Mesendoderm (in vitro differentiated cells): Measurements from ENCODE around the gene PTGES.

Experiments used
- DNase-seq: peaks from one replicate; pipeline ENCODE4 v3.0.0; 2013
- H2AK5ac ChIP-seq: 2 replicates; pipeline ENCODE4 v1.6.1; 2013; ENCODE audit warnings: low read length, inconsistent platforms
- H2BK120ac ChIP-seq: 2 replicates; pipeline ENCODE4 v1.6.1; 2013; ENCODE audit warnings: low read depth, mild to moderate bottlenecking, low read length, moderate library complexity, mixed read lengths
- H2BK15ac ChIP-seq: replicated peaks from 2 replicates; pipeline ENCODE4 v1.6.1; 2013; ENCODE audit warnings: low read depth, mild to moderate bottlenecking, moderate library complexity
- H2BK5ac ChIP-seq: 2 replicates; pipeline ENCODE4 v1.6.1; 2013; ENCODE audit warnings: low read length, inconsistent platforms
- H3K18ac ChIP-seq: 2 replicates; pipeline ENCODE4 v1.6.1; 2013; ENCODE audit warnings: mild to moderate bottlenecking, low read length, mixed read lengths
- H3K23ac ChIP-seq: one replicate; pipeline ENCODE4 v1.6.1; 2013; ENCODE audit warnings: low read length
- H3K27ac ChIP-seq: 2 replicates; pipeline ENCODE4 v1.5.1; 2013; ENCODE audit warnings: low read depth, mild to moderate bottlenecking, inconsistent platforms, low read length, moderate library complexity
- H3K27me3 ChIP-seq: 2 replicates; pipeline ENCODE4 v1.6.1; 2013; ENCODE audit warnings: low read length, control low read depth, mild to moderate bottlenecking, inconsistent platforms; ENCODE audit not compliant: insufficient read depth, poor library complexity
- H3K36me3 ChIP-seq: 2 replicates; pipeline ENCODE4 v1.6.1; 2013; ENCODE audit warnings: low read length, inconsistent platforms; ENCODE audit not compliant: control insufficient read depth, insufficient read depth
- H3K4ac ChIP-seq: one replicate; pipeline ENCODE4 v1.6.1; 2013; ENCODE audit warnings: low read depth, mild to moderate bottlenecking, low read length, moderate library complexity
- H3K4me1 ChIP-seq: 2 replicates; pipeline ENCODE4 v1.6.1; 2013; ENCODE audit warnings: low read depth, low read length, inconsistent platforms; ENCODE audit not compliant: control insufficient read depth
- H3K4me2 ChIP-seq: 2 replicates; pipeline ENCODE4 v1.6.1; 2013; ENCODE audit warnings: low read length
- H3K4me3 ChIP-seq: 2 replicates; pipeline ENCODE4 v1.5.1; 2013; ENCODE audit warnings: mild to moderate bottlenecking, low read length
- H3K56ac ChIP-seq: one replicate; pipeline ENCODE4 v1.6.1; 2013; ENCODE audit warnings: low read length
- H3K79me1 ChIP-seq: 2 replicates; pipeline ENCODE4 v1.6.1; 2013; ENCODE audit warnings: low read length, inconsistent platforms
- H3K79me2 ChIP-seq: 2 replicates; pipeline ENCODE4 v1.6.1; 2013; ENCODE audit warnings: mild to moderate bottlenecking, low read length; ENCODE audit not compliant: control insufficient read depth, insufficient read depth
- H3K9ac ChIP-seq: 2 replicates; pipeline ENCODE4 v1.6.1; 2013; ENCODE audit warnings: low read length, inconsistent platforms
- H4K5ac ChIP-seq: one replicate; pipeline ENCODE4 v1.6.1; 2013; ENCODE audit warnings: low read length
- H4K8ac ChIP-seq: one replicate; pipeline ENCODE4 v1.6.1; 2013; ENCODE audit warnings: low read depth, mild to moderate bottlenecking, control low read depth, low read length, moderate library complexity
- WGBS: extraction: QIAGEN DNeasy Blood & Tissue Kit; methylation state at CpG from one replicate; pipeline ENCODE4 v1.1.7; 2013; ENCODE audit warnings: low lambda C conversion rate, missing lambda C conversion rate; ENCODE audit not compliant: insufficient coverage; ENCODE audit errors: extremely low coverage; 5-methylcytosine and 5-hydroxymethylcytosine counted together

PTGES gene

GRCh38 chr9:129779560-129780190 is 26.8 kb upstream of the PTGES start:
- H3K4me3 ChIP-seq: no peak overlapping the region
- H2BK15ac ChIP-seq: no peak overlapping the region
- H3K23ac ChIP-seq: no peak overlapping the region
- no peak for DNase-seq
- H3K27ac ChIP-seq: no peak overlapping the region
- no peak overlapping the region for H3K4me2 ChIP-seq
- H4K5ac ChIP-seq: no peak overlapping the region
- H2BK5ac ChIP-seq: no peak overlapping the region
- H2AK5ac ChIP-seq: no peak overlapping the region
- no peaks in the 10 kb centered on the region for H3K27me3 ChIP-seq
- H3K9ac ChIP-seq: no peak overlapping the region
- H3K4ac ChIP-seq: no peak overlapping the region
- no peak overlapping the region for H4K8ac ChIP-seq
- no CpG with 5 or more reads among the region's 7 CpGs for WGBS
- no peaks in the 10 kb centered on the region for H3K4me1 ChIP-seq
- H3K79me2 ChIP-seq: no peaks in the 10 kb centered on the region
- no peak overlapping the region for H3K56ac ChIP-seq
- no peaks in the 10 kb centered on the region for H3K79me1 ChIP-seq
- H3K18ac ChIP-seq: no peak overlapping the region
- no peak overlapping the region for H2BK120ac ChIP-seq
- H3K36me3 ChIP-seq: no peaks in the 10 kb centered on the region

GRCh38 chr9:129778469-129778868 is 25.6 kb upstream of the PTGES start:
- no peaks in the 10 kb centered on the region for H3K36me3 ChIP-seq
- no peak overlapping the region for H4K5ac ChIP-seq
- no peaks in the 10 kb centered on the region for H3K4me1 ChIP-seq
- H2BK15ac ChIP-seq: no peak overlapping the region
- no peaks in the 10 kb centered on the region for H3K79me2 ChIP-seq
- H3K27ac ChIP-seq: no peak overlapping the region
- H3K4me2 ChIP-seq: no peak overlapping the region
- no peaks in the 10 kb centered on the region for H3K27me3 ChIP-seq
- H2BK5ac ChIP-seq: no peak overlapping the region
- no peak overlapping the region for H2BK120ac ChIP-seq
- H3K79me1 ChIP-seq: no peaks in the 10 kb centered on the region
- no peak overlapping the region for H3K18ac ChIP-seq
- no peak overlapping the region for H3K4ac ChIP-seq
- H4K8ac ChIP-seq: no peak overlapping the region
- no peak overlapping the region for H3K56ac ChIP-seq
- no peak overlapping the region for H3K4me3 ChIP-seq
- no peak for DNase-seq
- H3K23ac ChIP-seq: no peak overlapping the region
- H2AK5ac ChIP-seq: no peak overlapping the region
- no peak overlapping the region for H3K9ac ChIP-seq
- no CpG with 5 or more reads among the region's 3 CpGs for WGBS

GRCh38 chr9:129777769-129778130 is 24.9 kb upstream of the PTGES start:
- no peak overlapping the region for H3K9ac ChIP-seq
- H4K8ac ChIP-seq: no peak overlapping the region
- WGBS: no CpG with 5 or more reads among the region's 11 CpGs
- DNase-seq: no peak
- no peak overlapping the region for H3K23ac ChIP-seq
- no peaks in the 10 kb centered on the region for H3K79me2 ChIP-seq
- H2BK5ac ChIP-seq: no peak overlapping the region
- no peak overlapping the region for H3K56ac ChIP-seq
- H2BK15ac ChIP-seq: no peak overlapping the region
- H2AK5ac ChIP-seq: no peak overlapping the region
- H3K4me3 ChIP-seq: no peak overlapping the region
- no peak overlapping the region for H3K27ac ChIP-seq
- H3K4me1 ChIP-seq: no peaks in the 10 kb centered on the region
- H3K79me1 ChIP-seq: no peaks in the 10 kb centered on the region
- no peaks in the 10 kb centered on the region for H3K27me3 ChIP-seq
- no peak overlapping the region for H4K5ac ChIP-seq
- no peaks in the 10 kb centered on the region for H3K36me3 ChIP-seq
- H2BK120ac ChIP-seq: no peak overlapping the region
- no peak overlapping the region for H3K4me2 ChIP-seq
- no peak overlapping the region for H3K4ac ChIP-seq
- H3K18ac ChIP-seq: no peak overlapping the region

- DNase-seq: peak; percentile 88
- H3K18ac ChIP-seq: no peak overlapping the region
- H3K79me2 ChIP-seq: no peaks in the 10 kb centered on the region
- H3K23ac ChIP-seq: no peak overlapping the region
- H2BK15ac ChIP-seq: no peak overlapping the region
- H3K9ac ChIP-seq: no peak overlapping the region
- no peak overlapping the region for H3K27ac ChIP-seq
- H3K27me3 ChIP-seq: no peaks in the 10 kb centered on the region
- no peak overlapping the region for H3K4ac ChIP-seq
- H3K56ac ChIP-seq: no peak overlapping the region
- H2AK5ac ChIP-seq: no peak overlapping the region
- no CpG with 5 or more reads among the region's 16 CpGs for WGBS
- no peak overlapping the region for H2BK120ac ChIP-seq
- H3K79me1 ChIP-seq: no peaks in the 10 kb centered on the region
- H2BK5ac ChIP-seq: no peak overlapping the region
- H3K4me1 ChIP-seq: no peaks in the 10 kb centered on the region
- no peaks in the 10 kb centered on the region for H3K36me3 ChIP-seq
- no peak overlapping the region for H3K4me3 ChIP-seq
- no peak overlapping the region for H3K4me2 ChIP-seq
- no peak overlapping the region for H4K5ac ChIP-seq
- no peak overlapping the region for H4K8ac ChIP-seq
Measured at GRCh38 chr9:129776938-129777768, 24.3 kb upstream of the PTGES start.

GRCh38 chr9:129776566-129776937 is 23.7 kb upstream of the PTGES start:
- H3K79me2 ChIP-seq: no peaks in the 10 kb centered on the region
- no peak overlapping the region for H3K4ac ChIP-seq
- H2BK15ac ChIP-seq: no peak overlapping the region
- no peak overlapping the region for H3K23ac ChIP-seq
- H3K27ac ChIP-seq: no peak overlapping the region
- no peaks in the 10 kb centered on the region for H3K27me3 ChIP-seq
- no peak overlapping the region for H3K56ac ChIP-seq
- no CpG with 5 or more reads among the region's 8 CpGs for WGBS
- DNase-seq: no peak
- no peak overlapping the region for H2BK5ac ChIP-seq
- H4K5ac ChIP-seq: no peak overlapping the region
- no peak overlapping the region for H3K9ac ChIP-seq
- no peak overlapping the region for H2BK120ac ChIP-seq
- no peak overlapping the region for H3K4me2 ChIP-seq
- no peak overlapping the region for H3K4me3 ChIP-seq
- no peaks in the 10 kb centered on the region for H3K4me1 ChIP-seq
- no peak overlapping the region for H2AK5ac ChIP-seq
- no peak overlapping the region for H3K18ac ChIP-seq
- H4K8ac ChIP-seq: no peak overlapping the region
- no peaks in the 10 kb centered on the region for H3K79me1 ChIP-seq
- no peaks in the 10 kb centered on the region for H3K36me3 ChIP-seq
